ENCODE results near the gene TYROBP.

DNA sequence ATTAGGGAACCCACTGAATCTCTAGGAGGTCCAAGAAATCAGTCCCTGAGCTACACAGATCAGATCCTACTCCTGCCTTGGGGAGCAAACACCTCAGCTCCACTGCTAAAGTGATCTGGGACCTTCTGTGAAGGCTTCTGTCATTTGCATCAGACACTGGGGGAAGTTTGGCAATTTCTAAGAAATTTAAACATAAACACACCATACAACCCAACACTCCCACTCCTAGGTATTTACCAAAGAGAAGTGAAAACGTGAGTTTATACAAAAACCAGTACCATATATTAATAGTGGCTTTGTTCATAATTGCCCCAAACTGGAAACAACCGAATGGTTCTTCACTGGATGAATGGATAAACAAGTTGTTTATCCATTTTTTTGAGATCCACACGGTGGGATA, 7.3 kb upstream of the TYROBP start:
- TF ChIP-seq CTCF (IDR thresholded peaks at IDR 0.05; ENCODE audit: low read length) (no peak), EZH2 (IDR thresholded peaks at IDR 0.05; ENCODE audit: borderline replicate concordance, low read length) (no peak)

Measured in OCI-LY1 (cell line).